Measurements from ENCODE around the gene TGFB1I1. TPM values are rescaled to one million over a fixed set of nuclear protein-coding genes. Genes with fewer than 3 reads are reported as not detected.

Gene TGFB1I1
- total and polyA plus RNA-seq, 2 of the 13 experiments (the other 11 are each of a cell fraction or from before 2014, with no cell fraction given), result 0.80 to 2.9 TPM

DNA sequence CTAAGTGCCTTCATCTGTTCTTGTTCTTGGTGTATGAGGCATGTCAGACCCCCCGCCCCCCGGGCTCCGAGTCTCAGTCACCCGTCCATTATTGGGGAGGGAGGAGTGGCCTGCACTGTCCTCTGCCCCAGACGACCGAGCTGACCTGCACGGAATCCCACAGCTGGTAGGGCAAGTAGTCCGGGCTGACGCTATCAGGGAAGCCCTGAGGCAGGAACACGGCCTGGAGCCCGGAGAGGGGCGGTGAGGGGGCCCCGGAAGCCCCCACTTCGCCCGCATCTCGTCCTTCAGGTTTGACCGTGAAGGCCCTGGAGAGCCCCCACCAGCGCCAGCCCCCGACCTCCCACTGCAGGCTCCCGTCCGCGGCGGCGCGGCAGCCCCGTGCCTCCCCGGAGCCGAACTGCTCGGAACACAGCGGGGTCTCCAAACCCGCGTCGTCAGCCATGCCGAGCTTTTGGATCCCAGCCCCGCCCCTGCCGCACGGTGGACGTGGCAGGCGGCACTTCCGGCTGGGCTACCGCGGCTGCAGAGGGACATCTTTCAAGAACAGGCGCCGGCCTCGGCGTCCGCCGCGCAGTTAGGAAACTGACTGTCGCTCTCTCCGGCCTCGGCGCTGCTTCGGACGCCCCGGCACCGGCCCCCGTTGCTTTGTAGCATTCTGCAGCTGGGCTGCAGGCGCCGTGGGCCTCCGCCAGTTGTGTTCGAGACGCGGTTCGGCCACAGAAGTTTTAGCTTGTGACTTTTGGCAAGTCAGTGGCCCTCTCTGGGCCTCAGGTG is 36.2 kb downstream of the TGFB1I1 start, which contains the start of gene RUSF1 (continued):
- TF ChIP-seq, protein P1, sequence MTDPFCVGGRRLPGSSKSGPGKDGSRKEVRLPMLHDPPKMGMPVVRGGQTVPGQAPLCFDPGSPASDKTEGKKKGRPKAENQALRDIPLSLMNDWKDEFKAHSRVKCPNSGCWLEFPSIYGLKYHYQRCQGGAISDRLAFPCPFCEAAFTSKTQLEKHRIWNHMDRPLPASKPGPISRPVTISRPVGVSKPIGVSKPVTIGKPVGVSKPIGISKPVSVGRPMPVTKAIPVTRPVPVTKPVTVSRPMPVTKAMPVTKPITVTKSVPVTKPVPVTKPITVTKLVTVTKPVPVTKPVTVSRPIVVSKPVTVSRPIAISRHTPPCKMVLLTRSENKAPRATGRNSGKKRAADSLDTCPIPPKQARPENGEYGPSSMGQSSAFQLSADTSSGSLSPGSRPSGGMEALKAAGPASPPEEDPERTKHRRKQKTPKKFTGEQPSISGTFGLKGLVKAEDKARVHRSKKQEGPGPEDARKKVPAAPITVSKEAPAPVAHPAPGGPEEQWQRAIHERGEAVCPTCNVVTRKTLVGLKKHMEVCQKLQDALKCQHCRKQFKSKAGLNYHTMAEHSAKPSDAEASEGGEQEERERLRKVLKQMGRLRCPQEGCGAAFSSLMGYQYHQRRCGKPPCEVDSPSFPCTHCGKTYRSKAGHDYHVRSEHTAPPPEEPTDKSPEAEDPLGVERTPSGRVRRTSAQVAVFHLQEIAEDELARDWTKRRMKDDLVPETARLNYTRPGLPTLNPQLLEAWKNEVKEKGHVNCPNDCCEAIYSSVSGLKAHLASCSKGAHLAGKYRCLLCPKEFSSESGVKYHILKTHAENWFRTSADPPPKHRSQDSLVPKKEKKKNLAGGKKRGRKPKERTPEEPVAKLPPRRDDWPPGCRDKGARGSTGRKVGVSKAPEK (CRISPR knock-in tag; IDR thresholded peaks at IDR 0.05; ENCODE audit: borderline replicate concordance), result no peak
- TF ChIP-seq, protein P2, sequence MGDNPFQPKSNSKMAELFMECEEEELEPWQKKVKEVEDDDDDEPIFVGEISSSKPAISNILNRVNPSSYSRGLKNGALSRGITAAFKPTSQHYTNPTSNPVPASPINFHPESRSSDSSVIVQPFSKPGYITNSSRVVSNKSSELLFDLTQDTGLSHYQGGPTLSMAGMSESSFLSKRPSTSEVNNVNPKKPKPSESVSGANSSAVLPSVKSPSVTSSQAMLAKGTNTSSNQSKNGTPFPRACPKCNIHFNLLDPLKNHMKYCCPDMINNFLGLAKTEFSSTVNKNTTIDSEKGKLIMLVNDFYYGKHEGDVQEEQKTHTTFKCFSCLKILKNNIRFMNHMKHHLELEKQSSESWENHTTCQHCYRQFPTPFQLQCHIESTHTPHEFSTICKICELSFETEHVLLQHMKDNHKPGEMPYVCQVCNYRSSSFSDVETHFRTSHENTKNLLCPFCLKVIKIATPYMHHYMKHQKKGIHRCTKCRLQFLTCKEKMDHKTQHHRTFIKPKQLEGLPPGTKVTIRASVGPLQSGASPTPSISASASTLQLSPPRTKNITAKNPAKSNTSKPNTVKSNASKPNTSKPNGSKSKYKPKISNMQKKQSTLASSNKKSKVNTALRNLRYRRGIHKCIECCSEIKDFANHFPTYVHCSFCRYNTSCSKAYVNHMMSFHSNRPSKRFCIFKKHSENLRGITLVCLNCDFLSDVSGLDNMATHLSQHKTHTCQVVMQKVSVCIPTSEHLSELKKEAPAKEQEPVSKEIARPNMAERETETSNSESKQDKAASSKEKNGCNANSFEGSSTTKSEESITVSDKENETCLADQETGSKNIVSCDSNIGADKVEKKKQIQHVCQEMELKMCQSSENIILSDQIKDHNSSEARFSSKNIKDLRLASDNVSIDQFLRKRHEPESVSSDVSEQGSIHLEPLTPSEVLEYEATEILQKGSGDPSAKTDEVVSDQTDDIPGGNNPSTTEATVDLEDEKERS (CRISPR knock-in tag; IDR thresholded peaks at IDR 0.05), result peak; percentile 75
- TF ChIP-seq RXRB (CRISPR knock-in tag; IDR thresholded peaks at IDR 0.05; ENCODE audit: borderline replicate concordance) (peak; percentile 86), ERF (CRISPR knock-in tag; IDR thresholded peaks at IDR 0.05) (peak; percentile 98), ZNF230 (CRISPR knock-in tag; IDR thresholded peaks at IDR 0.05) (peak; percentile 94), ZNF530 (CRISPR knock-in tag; IDR thresholded peaks at IDR 0.05; ENCODE audit: low read depth) (no peak), ZNF496 (CRISPR knock-in tag; IDR thresholded peaks at IDR 0.05; ENCODE audit: insufficient replicate concordance) (no peak), ZIK1 (CRISPR knock-in tag; IDR thresholded peaks at IDR 0.05; ENCODE audit: borderline replicate concordance, low read depth) (0 out of 2 replicates have a peak, but pooled peaks have one; percentile 58), ZNF703 (CRISPR knock-in tag; IDR thresholded peaks at IDR 0.05; ENCODE audit: borderline replicate concordance) (no peak), ZNF3 (CRISPR knock-in tag; IDR thresholded peaks at IDR 0.05) (no peak)
- TF ChIP-seq, protein P3, sequence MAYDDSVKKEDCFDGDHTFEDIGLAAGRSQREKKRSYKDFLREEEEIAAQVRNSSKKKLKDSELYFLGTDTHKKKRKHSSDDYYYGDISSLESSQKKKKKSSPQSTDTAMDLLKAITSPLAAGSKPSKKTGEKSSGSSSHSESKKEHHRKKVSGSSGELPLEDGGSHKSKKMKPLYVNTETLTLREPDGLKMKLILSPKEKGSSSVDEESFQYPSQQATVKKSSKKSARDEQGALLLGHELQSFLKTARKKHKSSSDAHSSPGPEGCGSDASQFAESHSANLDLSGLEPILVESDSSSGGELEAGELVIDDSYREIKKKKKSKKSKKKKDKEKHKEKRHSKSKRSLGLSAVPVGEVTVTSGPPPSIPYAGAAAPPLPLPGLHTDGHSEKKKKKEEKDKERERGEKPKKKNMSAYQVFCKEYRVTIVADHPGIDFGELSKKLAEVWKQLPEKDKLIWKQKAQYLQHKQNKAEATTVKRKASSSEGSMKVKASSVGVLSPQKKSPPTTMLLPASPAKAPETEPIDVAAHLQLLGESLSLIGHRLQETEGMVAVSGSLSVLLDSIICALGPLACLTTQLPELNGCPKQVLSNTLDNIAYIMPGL (CRISPR knock-in tag; IDR thresholded peaks at IDR 0.05; ENCODE audit: borderline replicate concordance in 1 of 2, low read depth in 1 of 2), result peak; percentile 98
- TF ChIP-seq, protein P4, sequence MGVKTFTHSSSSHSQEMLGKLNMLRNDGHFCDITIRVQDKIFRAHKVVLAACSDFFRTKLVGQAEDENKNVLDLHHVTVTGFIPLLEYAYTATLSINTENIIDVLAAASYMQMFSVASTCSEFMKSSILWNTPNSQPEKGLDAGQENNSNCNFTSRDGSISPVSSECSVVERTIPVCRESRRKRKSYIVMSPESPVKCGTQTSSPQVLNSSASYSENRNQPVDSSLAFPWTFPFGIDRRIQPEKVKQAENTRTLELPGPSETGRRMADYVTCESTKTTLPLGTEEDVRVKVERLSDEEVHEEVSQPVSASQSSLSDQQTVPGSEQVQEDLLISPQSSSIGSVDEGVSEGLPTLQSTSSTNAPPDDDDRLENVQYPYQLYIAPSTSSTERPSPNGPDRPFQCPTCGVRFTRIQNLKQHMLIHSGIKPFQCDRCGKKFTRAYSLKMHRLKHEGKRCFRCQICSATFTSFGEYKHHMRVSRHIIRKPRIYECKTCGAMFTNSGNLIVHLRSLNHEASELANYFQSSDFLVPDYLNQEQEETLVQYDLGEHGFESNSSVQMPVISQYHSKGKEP (CRISPR knock-in tag; IDR thresholded peaks at IDR 0.05), result no peak
